Ovary (tissue), 10 donors: Measurements from ENCODE around the gene BFAR. TPM values are rescaled to one million over a fixed set of nuclear protein-coding genes. Genes with fewer than 3 reads are reported as not detected.
A peak's percentile ranks its signal among the peaks of the same experiment; 100 is the strongest.

Experiments used
- DNase-seq, 5 donors: peaks; one replicate each; pipeline ENCODE4 v3.0.0-alpha.2; 2019 to 2020
- H3K27ac ChIP-seq, 2 donors: fragments of 200-600 bp; one replicate each; pipeline versions ENCODE4 v1.5.1 to v1.8.0; 2019 to 2022
- H3K27me3 ChIP-seq: fragments of 200-600 bp; one replicate; pipeline ENCODE4 v1.8.0; 2022
- H3K36me3 ChIP-seq: fragments of 200-600 bp; sonication (generic); one replicate; pipeline ENCODE4 v1.5.1; 2019
- H3K4me1 ChIP-seq: one replicate; pipeline ENCODE4 v1.8.1; 2013; ENCODE audit warnings: mild to moderate bottlenecking, moderate library complexity; ENCODE audit not compliant: insufficient read depth
- H3K4me3 ChIP-seq: fragments of 200-600 bp; sonication (generic); one replicate; pipeline ENCODE4 v1.5.1; 2017
- H3K9me3 ChIP-seq, 2 donors: fragments of 200-600 bp in 1 of 2; sonication (generic) in 1 of 2; one replicate each; pipeline versions ENCODE4 v1.5.1 to v1.8.1; 2013 to 2019; ENCODE audit warnings: mild to moderate bottlenecking in 1 of 2, moderate library complexity in 1 of 2
- CTCF ChIP-seq, 3 donors: fragments of 450-650 bp in 2 of 3; fragments of 200-600 bp in 1 of 3; IDR thresholded peaks; one replicate each; pipeline versions ENCODE4 v1.5.1 to v1.8.0; 2016 to 2022; ENCODE audit warnings: antibody characterized with exemption in 3 of 3, mild to moderate bottlenecking in 1 of 3
- EP300 ChIP-seq: sonication (generic); formaldehyde crosslinking; IDR thresholded peaks from one replicate; pipeline ENCODE4 v1.6.1; 2017; ENCODE audit warnings: antibody characterized with exemption
- POLR2A ChIP-seq: fragments of 450-650 bp; IDR thresholded peaks from one replicate; pipeline ENCODE4 v1.6.1; 2017; ENCODE audit warnings: antibody characterized with exemption, mild to moderate bottlenecking, moderate library complexity
- WGBS, 3 donors: extraction: QIAGEN DNeasy Blood & Tissue Kit in 1 of 3; methylation state at CpG; one replicate each; pipeline versions ENCODE4 v1.1.5 to v1.1.7; 2013 to 2017; 5-methylcytosine and 5-hydroxymethylcytosine counted together
- intact Hi-C, 4 donors: fragments of 100-400 bp; cut with DNase I; formaldehyde crosslinking; loops; one replicate each; pipeline versions ENCODE4 v1.11.0 to v1.15.1; 2022 to 2023
- long read RNA-seq, 3 donors: library from polyadenylated mRNA in 2 of 3; unstranded in 2 of 3; transcript quantifications; one replicate each; pipeline ENCODE4 v2.0.0 and lab custom pipeline, GENCODE V29; 2021 to 2026
- polyA plus RNA-seq, 2 donors: library from polyadenylated mRNA; stranded (reverse); fragments of 200-250 nt in 1 of 2; fragments of 350-450 nt in 1 of 2; fragmentation: Illumina TruSeq in 1 of 2; extraction: RNeasy Lipid Tissue Mini Kit (QIAGEN cat#74804) in 1 of 2; gene quantifications; one replicate each; pipeline ENCODE4 v1.2.3, GENCODE V29; 2013 to 2014
- total RNA-seq, 7 donors: library from RNA; depleted of rRNA in 2 of 7; stranded (reverse); fragments of >200 nt in 2 of 7; fragmentation: NEBNext Ultra II Directional in 3 of 7; extraction: Animal tissue kit (Norgen Biotek cat#: 25700) in 3 of 7; gene quantifications; one replicate each; pipeline versions ENCODE4 v1.1.0 to v1.2.4, GENCODE V29; 2016 to 2023
- donor health status: DM: no; HTN: no; CAD: no; lungs with moderate emphysema.
- donor health status: DM: no; HTN: no; CAD: no.
- donor health status: Bipolar disorder and iron deficiency.
- donor health status: DM: yes; HTN: yes; CAD: no.
- donor health status: DM: no; HTN: no; CAD: no.
- donor health status: DM: yes; HTN: yes; CAD: no.

Gene BFAR
- total RNA-seq: 10 to 100 TPM; 42.2 to 57.0 (median 47.0) TPM
- polyA plus RNA-seq: 10 to 100 TPM; 51.6 to 83.7 TPM
- long read RNA-seq, donor 1, transcript BFAR-201 (8 exons, 3,039 nt): major isoform, 163 of 289 reads
- long read RNA-seq, donor 1, transcript BFAR-203 (4 exons, 1,414 nt): minor isoform, 41 of 289 reads
- long read RNA-seq, donor 1, partial matches to known transcripts: 25 of 289 reads
- long read RNA-seq, donor 1, other reads (novel, unspliced or antisense): 53 of 289 reads
- long read RNA-seq, donor 2, transcript BFAR-201 (8 exons, 3,039 nt): major isoform, 15 of 28 reads
- long read RNA-seq, donor 2, partial matches to known transcripts: 9 of 28 reads
- long read RNA-seq, donor 2, other reads (novel, unspliced or antisense): 0 of 28 reads
- long read RNA-seq, donor 3, transcript BFAR-201 (8 exons, 3,039 nt): major isoform, 32 of 57 reads
- long read RNA-seq, donor 3, transcript BFAR-203 (4 exons, 1,414 nt): minor isoform, 9 of 57 reads
- long read RNA-seq, donor 3, partial matches to known transcripts: 3 of 57 reads
- long read RNA-seq, donor 3, other reads (novel, unspliced or antisense): 12 of 57 reads

- no peaks in the 10 kb centered on the region for H3K9me3 ChIP-seq
These were observed at the start of gene BFAR for GRCh38 chr16:14632693-14633569. TSS of gene BFAR (plus strand) at chr16:14632951. CDS start at chr16:14644347, 11,396 bp downstream.

GRCh38 chr16:14585287-14585686 is 47.5 kb upstream of the BFAR start:
- no peak for TF ChIP-seq POLR2A
- TF ChIP-seq CTCF (IDR thresholded peaks at IDR 0.05): no peak
- no peak for TF ChIP-seq EP300
- intact Hi-C loops: no loop called here
- no peak overlapping the region for H3K27ac ChIP-seq
- no peaks in the 10 kb centered on the region for H3K9me3 ChIP-seq
- no peak for DNase-seq
- no peaks in the 10 kb centered on the region for H3K36me3 ChIP-seq
- H3K4me1 ChIP-seq: no peaks in the 10 kb centered on the region
- no peak overlapping the region for H3K4me3 ChIP-seq
- 93 to 95% (median 94%) methylated on average over 3 of the region's 3 CpGs for WGBS, 3 donors
- H3K27me3 ChIP-seq: no peaks in the 10 kb centered on the region

More at GRCh38 chr16:14632693-14633569, at the start of gene BFAR:
- Histone ChIP-seq H3K27me3 (no peaks in the 10 kb centered on the region), H3K4me1 (peaks cover 8% of the 10 kb centered on the region), H3K27ac (peak within 1 kb of the TSS; percentile 70 to 78), H3K36me3 (no peaks in the 10 kb centered on the region), H3K4me3 (peak within 1 kb of the TSS; percentile 60)
- peak; percentile 99 to 100 (median 99) for DNase-seq
- WGBS, 3 donors: 0 to 1% (median 1%) methylated on average over 52 to 69 of the region's 69 CpGs
- intact Hi-C loops: loop anchor here in 1 of 4 donors (10.0 kb wide), 1 partner anchor 328 kb away; no protein-coding TSS in a partner anchor
- TF ChIP-seq POLR2A (peak; percentile 95), EP300 (peak; percentile 28), CTCF (IDR thresholded peaks at IDR 0.05) (no peak)

GRCh38 chr16:14586637-14587305 is 46.0 kb upstream of the BFAR start:
- Histone ChIP-seq H3K4me1 (no peaks in the 10 kb centered on the region), H3K4me3 (no peak overlapping the region), H3K9me3 (no peaks in the 10 kb centered on the region), H3K36me3 (no peaks in the 10 kb centered on the region), H3K27me3 (no peaks in the 10 kb centered on the region), H3K27ac (no peak overlapping the region)
- 86 to 87% (median 87%) methylated on average over 3 of the region's 3 CpGs for WGBS, 3 donors
- TF ChIP-seq CTCF (IDR thresholded peaks at IDR 0.05) (no peak), POLR2A (no peak), EP300 (no peak)
- intact Hi-C loops: no loop called here
- DNase-seq: no peak

- 32 to 44% (median 32%) methylated on average over 2 of the region's 2 CpGs for WGBS, 3 donors
- Histone ChIP-seq H3K9me3 (no peaks in the 10 kb centered on the region), H3K27me3 (no peaks in the 10 kb centered on the region), H3K4me3 (no peak overlapping the region), H3K36me3 (no peaks in the 10 kb centered on the region), H3K27ac (no peak overlapping the region), H3K4me1 (no peaks in the 10 kb centered on the region)
- intact Hi-C loops: loop anchor here in 1 of 4 donors (5.0 to 10.0 kb wide), 2 partner anchors 55 to 353 kb away; no protein-coding TSS in a partner anchor
- TF ChIP-seq EP300: no peak
- peak in 1 of 3 donors; percentile 29 for TF ChIP-seq CTCF (IDR thresholded peaks at IDR 0.05)
- TF ChIP-seq POLR2A: no peak
- no peak for DNase-seq
These were observed 32.6 kb upstream of the BFAR start for GRCh38 chr16:14600164-14600563.
